Esophagus muscularis mucosa (tissue), 4 donors: ENCODE measurements around the gene RNF213. TPM values are rescaled to one million over a fixed set of nuclear protein-coding genes. Genes with fewer than 3 reads are reported as not detected.

ENCODE experiments used
- DNase-seq: peaks from one replicate; pipeline ENCODE4 v3.0.0-alpha.2; 2017; ENCODE audit errors: extremely low spot score
- H3K27ac ChIP-seq, 4 donors: fragments of 200-600 bp; sonication (generic); replicated peaks in 1 of 4; 1 replicate in 3 of 4; 2 replicates in 1 of 4; pipeline ENCODE4 v1.5.1; 2016 to 2019; ENCODE audit warnings: mild to moderate bottlenecking in 1 of 4
- H3K27me3 ChIP-seq, 4 donors: fragments of 200-600 bp; sonication (generic); one replicate each; pipeline versions ENCODE4 v1.5.1 to v1.6.0; 2016 to 2019
- H3K36me3 ChIP-seq, 4 donors: fragments of 200-600 bp; sonication (generic); one replicate each; pipeline ENCODE4 v1.5.1; 2016 to 2019
- H3K4me1 ChIP-seq, 4 donors: fragments of 200-600 bp; sonication (generic); one replicate each; pipeline ENCODE4 v1.5.1; 2016 to 2019
- H3K4me3 ChIP-seq, 4 donors: fragments of 200-600 bp; sonication (generic); 1 replicate in 2 of 4; 2 replicates in 2 of 4; pipeline ENCODE4 v1.5.1; 2016 to 2019; ENCODE audit warnings: mild to moderate bottlenecking in 4 of 4, moderate library complexity in 1 of 4
- H3K9me3 ChIP-seq, 4 donors: fragments of 200-600 bp; sonication (generic); 1 replicate in 3 of 4; 2 replicates in 1 of 4; pipeline ENCODE4 v1.5.1; 2016 to 2019
- EP300 ChIP-seq: sonication (generic); formaldehyde crosslinking; IDR thresholded peaks from one replicate; pipeline ENCODE4 v1.6.1; 2017; ENCODE audit warnings: antibody characterized with exemption
- POLR2A ChIP-seq: fragments of 450-650 bp; IDR thresholded peaks from one replicate; pipeline ENCODE4 v1.6.1; 2017; ENCODE audit warnings: antibody characterized with exemption, moderate library complexity, mild to moderate bottlenecking, low read depth
- POLR2AphosphoS5 ChIP-seq, 2 donors: sonication (generic); formaldehyde crosslinking; IDR thresholded peaks; one replicate each; pipeline ENCODE4 v1.6.1; 2017; ENCODE audit warnings: antibody characterized with exemption in 2 of 2
- WGBS: methylation state at CpG from one replicate; pipeline ENCODE4 v1.1.5; 2018; 5-methylcytosine and 5-hydroxymethylcytosine counted together
- intact Hi-C: fragments of 100-400 bp; cut with DNase I; formaldehyde crosslinking; loops from one replicate; pipeline ENCODE4 v1.15.1; 2023
- total RNA-seq, 4 donors: library from RNA; depleted of rRNA; stranded (reverse); fragments of >200 nt; gene quantifications; one replicate each; pipeline versions ENCODE4 v1.1.0 to v1.2.1, GENCODE V29; 2016
- TF ChIP-seq, protein P1 (sequence below), 3 experiments: fragments of 200-600 bp in 2 of 3; fragments of 450-650 bp in 1 of 3; sonication (generic) in 2 of 3; IDR thresholded peaks; one replicate each; pipeline ENCODE4 v1.5.1; 2017 to 2019; ENCODE audit warnings: antibody characterized with exemption in 3 of 3, mild to moderate bottlenecking in 2 of 3, moderate library complexity in 1 of 3

Gene RNF213
- total RNA-seq, 4 donors from 2014 or later = 55.8 to 85.7 (median 75.9) TPM

DNA sequence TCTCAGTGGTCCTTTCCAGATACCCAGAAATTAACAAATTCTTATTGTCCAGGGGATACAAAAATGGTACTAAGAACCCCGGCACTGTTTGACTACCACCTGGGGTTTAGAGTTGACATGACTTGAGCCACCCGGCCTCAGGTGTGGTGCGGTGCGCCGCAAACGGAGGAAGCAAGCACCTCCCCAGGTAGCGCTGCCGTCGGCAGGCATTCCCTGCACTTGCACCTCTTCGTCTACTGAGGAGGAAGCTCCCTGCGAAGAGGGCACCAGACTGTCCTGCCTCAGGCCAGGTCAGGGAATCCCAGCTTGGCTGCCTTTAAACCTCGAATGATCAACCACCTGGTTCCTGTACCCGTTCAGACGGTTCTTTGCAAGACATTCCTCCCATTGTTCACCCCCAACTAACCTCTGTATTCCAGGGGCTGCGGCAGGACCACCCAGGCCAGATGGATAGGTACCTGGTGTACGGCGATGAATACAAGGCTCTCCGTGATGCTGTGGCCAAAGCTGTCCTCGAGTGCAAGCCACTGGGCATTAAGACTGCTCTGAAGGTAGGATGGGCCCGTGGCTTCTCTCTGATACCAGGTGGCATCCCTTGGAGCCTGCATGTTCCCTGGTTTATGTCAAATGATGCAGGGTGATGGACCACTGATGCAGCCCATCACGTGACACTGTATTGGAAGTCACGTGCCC lies 113.5 kb downstream of the RNF213 start:
- no peak for DNase-seq
- 91% methylated on average over 17 of the region's 22 CpGs for WGBS
- no peaks in the 10 kb centered on the region for H3K4me1 ChIP-seq
- intact Hi-C loops = no loop called here
- no peak for TF ChIP-seq POLR2AphosphoS5 (IDR thresholded peaks at IDR 0.05)
- TF ChIP-seq, protein P1, sequence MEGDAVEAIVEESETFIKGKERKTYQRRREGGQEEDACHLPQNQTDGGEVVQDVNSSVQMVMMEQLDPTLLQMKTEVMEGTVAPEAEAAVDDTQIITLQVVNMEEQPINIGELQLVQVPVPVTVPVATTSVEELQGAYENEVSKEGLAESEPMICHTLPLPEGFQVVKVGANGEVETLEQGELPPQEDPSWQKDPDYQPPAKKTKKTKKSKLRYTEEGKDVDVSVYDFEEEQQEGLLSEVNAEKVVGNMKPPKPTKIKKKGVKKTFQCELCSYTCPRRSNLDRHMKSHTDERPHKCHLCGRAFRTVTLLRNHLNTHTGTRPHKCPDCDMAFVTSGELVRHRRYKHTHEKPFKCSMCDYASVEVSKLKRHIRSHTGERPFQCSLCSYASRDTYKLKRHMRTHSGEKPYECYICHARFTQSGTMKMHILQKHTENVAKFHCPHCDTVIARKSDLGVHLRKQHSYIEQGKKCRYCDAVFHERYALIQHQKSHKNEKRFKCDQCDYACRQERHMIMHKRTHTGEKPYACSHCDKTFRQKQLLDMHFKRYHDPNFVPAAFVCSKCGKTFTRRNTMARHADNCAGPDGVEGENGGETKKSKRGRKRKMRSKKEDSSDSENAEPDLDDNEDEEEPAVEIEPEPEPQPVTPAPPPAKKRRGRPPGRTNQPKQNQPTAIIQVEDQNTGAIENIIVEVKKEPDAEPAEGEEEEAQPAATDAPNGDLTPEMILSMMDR (IDR thresholded peaks at IDR 0.05) = no peak
- TF ChIP-seq EP300 = no peak
- no peak for TF ChIP-seq POLR2A
- no peak overlapping the region for H3K4me3 ChIP-seq
- no peak overlapping the region for H3K27ac ChIP-seq
- no peaks in the 10 kb centered on the region for H3K9me3 ChIP-seq
- H3K36me3 ChIP-seq = peaks cover 68 to 100% (median 98%) of the 10 kb centered on the region in 4 donors
- H3K27me3 ChIP-seq = no peaks in the 10 kb centered on the region

DNA sequence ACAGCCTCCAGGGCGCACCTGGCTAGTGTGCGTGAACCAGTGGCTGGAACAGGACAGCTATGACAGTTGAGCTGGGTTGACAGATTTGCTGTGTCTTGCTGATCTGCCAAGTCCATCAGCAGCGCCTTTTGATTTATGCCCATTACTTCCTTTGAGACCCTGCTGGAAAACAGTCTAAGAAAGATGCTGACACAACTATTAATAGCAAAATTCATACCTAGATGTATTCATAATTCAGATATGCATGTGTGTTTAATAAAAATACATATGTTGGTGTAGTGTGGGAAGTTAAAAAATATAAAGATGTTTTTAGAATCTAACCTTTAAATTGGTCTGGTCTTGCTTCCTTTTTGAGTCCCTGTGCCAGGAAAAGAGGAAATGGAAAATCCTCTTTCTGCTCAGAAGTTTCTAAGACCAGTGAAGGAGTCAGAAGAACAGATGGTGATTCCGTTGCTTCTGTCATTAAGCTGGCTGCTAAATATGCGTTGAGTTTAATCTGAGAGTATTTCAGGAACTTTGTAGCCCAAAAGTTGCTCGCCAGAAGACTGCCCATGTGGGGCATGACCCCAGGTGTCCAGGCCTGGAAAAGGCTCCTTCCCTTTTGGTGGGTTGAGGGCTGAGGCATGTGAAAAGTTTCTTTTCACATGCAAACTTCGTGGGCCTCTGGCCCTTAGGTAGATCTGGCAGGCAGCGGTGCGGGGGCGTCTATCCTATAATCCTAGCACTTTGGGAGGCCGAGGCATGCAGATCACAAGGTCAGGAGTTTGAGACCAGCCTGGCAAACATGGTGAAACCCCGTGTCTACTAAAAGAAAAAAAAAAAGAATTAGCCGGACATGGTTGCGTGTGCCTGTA lies 114.3 kb downstream of the RNF213 start:
- TF ChIP-seq POLR2AphosphoS5 (IDR thresholded peaks at IDR 0.05) (no peak), POLR2A (no peak), EP300 (no peak)
- TF ChIP-seq, protein P1 (IDR thresholded peaks at IDR 0.05) = no peak
- DNase-seq = no peak
- intact Hi-C loops = no loop called here
- no peaks in the 10 kb centered on the region for H3K9me3 ChIP-seq
- H3K4me3 ChIP-seq = no peak overlapping the region
- no peaks in the 10 kb centered on the region for H3K4me1 ChIP-seq
- H3K36me3 ChIP-seq = peaks cover 68 to 100% (median 98%) of the 10 kb centered on the region in 4 donors
- no peaks in the 10 kb centered on the region for H3K27me3 ChIP-seq
- H3K27ac ChIP-seq = no peak overlapping the region
- 78% methylated on average over 13 of the region's 14 CpGs for WGBS

DNA sequence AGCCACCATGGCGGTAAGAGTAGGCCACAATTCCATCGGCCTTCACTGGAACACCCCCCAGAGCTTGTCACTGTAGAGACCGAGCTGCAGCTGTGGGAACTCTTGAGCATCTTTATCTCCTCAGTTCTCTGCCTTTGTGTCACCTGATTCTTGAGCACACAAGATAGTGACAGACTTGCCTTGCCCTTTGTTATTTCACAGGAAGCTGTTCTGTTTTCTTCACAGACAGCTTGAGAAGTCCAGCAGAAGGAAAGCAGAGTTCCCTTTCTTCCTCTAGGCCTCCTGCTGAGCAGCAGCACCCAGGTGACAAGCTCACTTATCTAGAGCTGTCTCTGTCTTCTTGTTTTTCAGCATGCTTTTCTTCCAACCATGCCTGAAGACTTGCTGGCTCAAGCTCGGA lies 115.9 kb downstream of the RNF213 start:
- 88% methylated on average over 2 of the region's 4 CpGs for WGBS
- peaks cover 79 to 100% (median 99%) of the 10 kb centered on the region in 4 donors for H3K36me3 ChIP-seq
- H3K4me3 ChIP-seq = no peak overlapping the region
- H3K9me3 ChIP-seq = no peaks in the 10 kb centered on the region
- H3K4me1 ChIP-seq = no peaks in the 10 kb centered on the region
- intact Hi-C loops = no loop called here
- no peak overlapping the region for H3K27ac ChIP-seq
- DNase-seq = no peak
- H3K27me3 ChIP-seq = no peaks in the 10 kb centered on the region
- no peak for TF ChIP-seq EP300
- TF ChIP-seq POLR2AphosphoS5 (IDR thresholded peaks at IDR 0.05) = no peak
- TF ChIP-seq POLR2A = no peak
- TF ChIP-seq, protein P1 (IDR thresholded peaks at IDR 0.05) = no peak

DNA sequence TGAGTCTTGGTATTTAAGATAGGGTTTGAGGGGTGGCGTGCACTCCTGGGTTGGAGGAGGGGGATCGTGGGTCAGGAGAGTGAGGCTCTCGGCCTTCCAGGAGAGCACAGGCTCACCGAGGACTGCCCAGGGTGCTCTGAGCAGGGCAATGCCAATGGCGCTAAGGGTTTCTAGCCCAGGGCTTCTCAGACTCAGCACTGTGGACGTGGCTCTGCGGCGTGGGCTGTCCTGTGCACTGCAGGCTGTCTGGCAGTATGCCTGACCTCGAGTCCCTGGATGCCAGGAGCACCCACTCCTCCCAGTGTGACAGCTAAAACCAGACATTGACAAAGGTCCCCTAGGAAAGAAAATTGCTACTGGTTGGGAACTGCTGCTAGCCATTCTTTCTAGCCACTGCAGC lies 117.1 kb downstream of the RNF213 start:
- no peak for TF ChIP-seq EP300
- no peak for TF ChIP-seq POLR2AphosphoS5 (IDR thresholded peaks at IDR 0.05)
- TF ChIP-seq, protein P1 (IDR thresholded peaks at IDR 0.05) = no peak
- no peak for TF ChIP-seq POLR2A
- no peak for DNase-seq

More for the DNA sequence above, 117.1 kb downstream of the RNF213 start:
- Histone ChIP-seq H3K27ac (no peak overlapping the region), H3K27me3 (no peaks in the 10 kb centered on the region), H3K36me3 (peaks cover 81 to 100% (median 99%) of the 10 kb centered on the region in 4 donors), H3K4me1 (no peaks in the 10 kb centered on the region), H3K4me3 (no peak overlapping the region), H3K9me3 (no peaks in the 10 kb centered on the region)
- WGBS = 90% methylated on average over 9 of the region's 9 CpGs
- intact Hi-C loops = no loop called here
